Measurements from ENCODE around the gene CST8. TPM values are rescaled to one million over a fixed set of nuclear protein-coding genes. Genes with fewer than 3 reads are reported as not detected.

The CST8 gene
- total RNA-seq, 1 experiment from 2014 or later: not detected

DNA sequence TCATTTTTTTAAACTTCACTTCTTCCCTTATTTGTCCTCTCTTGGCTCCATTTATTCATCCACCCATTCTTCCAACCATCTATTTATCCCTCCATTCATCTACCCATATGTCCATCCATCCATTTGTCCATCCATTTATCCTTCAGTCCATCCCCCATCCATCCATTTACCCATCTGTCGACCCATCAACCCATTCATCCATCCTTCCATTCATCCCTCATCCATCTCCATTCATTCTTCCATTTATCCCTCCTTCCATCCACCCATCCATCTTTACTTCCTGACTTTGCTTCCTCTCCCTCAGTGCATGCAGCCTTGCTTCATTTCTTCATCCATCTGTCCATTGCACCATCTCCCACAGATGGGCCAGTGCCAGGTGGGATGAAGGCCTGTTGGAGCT, 40.0 kb upstream of the CST8 start:
- Mint-ChIP-seq H3K27me3 (ENCODE audit: insufficient read depth, unreplicated experiment) (no peaks in the 10 kb centered on the region), H3K4me3 (ENCODE audit: unreplicated experiment) (no peak overlapping the region), H3K9me3 (ENCODE audit: unreplicated experiment) (no peaks in the 10 kb centered on the region), H3K27ac (ENCODE audit: low read depth, unreplicated experiment) (no peak overlapping the region), H3K4me1 (ENCODE audit: insufficient read depth, unreplicated experiment) (peaks cover 7% of the 10 kb centered on the region), H3K36me3 (ENCODE audit: insufficient read depth, unreplicated experiment) (no peaks in the 10 kb centered on the region)
- TF ChIP-seq, protein P1, sequence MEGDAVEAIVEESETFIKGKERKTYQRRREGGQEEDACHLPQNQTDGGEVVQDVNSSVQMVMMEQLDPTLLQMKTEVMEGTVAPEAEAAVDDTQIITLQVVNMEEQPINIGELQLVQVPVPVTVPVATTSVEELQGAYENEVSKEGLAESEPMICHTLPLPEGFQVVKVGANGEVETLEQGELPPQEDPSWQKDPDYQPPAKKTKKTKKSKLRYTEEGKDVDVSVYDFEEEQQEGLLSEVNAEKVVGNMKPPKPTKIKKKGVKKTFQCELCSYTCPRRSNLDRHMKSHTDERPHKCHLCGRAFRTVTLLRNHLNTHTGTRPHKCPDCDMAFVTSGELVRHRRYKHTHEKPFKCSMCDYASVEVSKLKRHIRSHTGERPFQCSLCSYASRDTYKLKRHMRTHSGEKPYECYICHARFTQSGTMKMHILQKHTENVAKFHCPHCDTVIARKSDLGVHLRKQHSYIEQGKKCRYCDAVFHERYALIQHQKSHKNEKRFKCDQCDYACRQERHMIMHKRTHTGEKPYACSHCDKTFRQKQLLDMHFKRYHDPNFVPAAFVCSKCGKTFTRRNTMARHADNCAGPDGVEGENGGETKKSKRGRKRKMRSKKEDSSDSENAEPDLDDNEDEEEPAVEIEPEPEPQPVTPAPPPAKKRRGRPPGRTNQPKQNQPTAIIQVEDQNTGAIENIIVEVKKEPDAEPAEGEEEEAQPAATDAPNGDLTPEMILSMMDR (IDR thresholded peaks at IDR 0.05; ENCODE audit: unreplicated experiment): no peak
- BruUV-seq (replicated peaks): no TSS peak
- intact Hi-C loops (cut with micrococcal nuclease): no loop called here
- POLR2A ChIA-PET: no interaction called here
- CTCF ChIA-PET: interaction anchor here (1.2 to 4.2 kb wide), 2 partner anchors 8 to 149 kb away, joined by 6 to 28 read pairs; no protein-coding TSS in a partner anchor
- DNase-seq (ENCODE audit: unreplicated experiment): no peak

DNA sequence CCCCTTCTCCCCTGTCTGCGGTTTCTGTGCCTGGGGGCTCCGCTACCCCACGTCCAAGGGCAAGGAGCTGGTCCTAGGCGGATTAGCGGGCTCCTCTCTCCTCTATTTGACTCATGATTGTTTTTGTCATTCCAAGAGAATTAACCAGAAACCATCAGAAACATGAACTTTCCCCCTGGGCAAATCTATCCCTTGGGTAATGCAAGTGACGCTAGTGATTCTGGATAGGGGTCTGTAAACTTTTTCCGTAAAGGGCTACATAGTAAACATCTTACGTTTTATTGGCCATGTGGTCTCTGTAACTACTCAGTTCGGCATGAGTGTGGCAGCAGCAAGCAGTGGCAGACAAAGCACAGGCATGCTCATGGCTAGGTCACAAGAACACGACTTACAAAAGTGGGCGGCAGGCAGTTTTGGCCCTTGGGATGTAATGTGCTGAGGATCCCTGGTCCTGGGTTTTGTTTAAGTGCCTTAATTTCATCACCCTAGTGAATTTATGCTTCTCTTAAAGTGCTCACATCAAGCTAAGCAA, 38.9 kb upstream of the CST8 start:
- DNase-seq (ENCODE audit: unreplicated experiment): no peak
- H3K4me1 Mint-ChIP-seq (ENCODE audit: insufficient read depth, unreplicated experiment): no peaks in the 10 kb centered on the region
- no peaks in the 10 kb centered on the region for H3K36me3 Mint-ChIP-seq (ENCODE audit: insufficient read depth, unreplicated experiment)
- ChIA-PET POLR2A (interaction anchor here (0.7 kb wide), 1 partner anchor 119 kb away, joined by 3 read pairs; no protein-coding TSS in a partner anchor), CTCF (interaction anchor here (0.6 to 4.2 kb wide), 5 partner anchors 10 to 1713 kb away, joined by 3 to 28 read pairs (median 6); no protein-coding TSS in a partner anchor)
- BruUV-seq (replicated peaks): no TSS peak
- TF ChIP-seq, protein P1 (IDR thresholded peaks at IDR 0.05; ENCODE audit: unreplicated experiment): no peak
- H3K27ac Mint-ChIP-seq (ENCODE audit: low read depth, unreplicated experiment): no peak overlapping the region
- H3K27me3 Mint-ChIP-seq (ENCODE audit: insufficient read depth, unreplicated experiment): no peaks in the 10 kb centered on the region
- intact Hi-C loops (cut with micrococcal nuclease): no loop called here
- H3K9me3 Mint-ChIP-seq (ENCODE audit: unreplicated experiment): no peaks in the 10 kb centered on the region
- H3K4me3 Mint-ChIP-seq (ENCODE audit: unreplicated experiment): no peak overlapping the region

DNA sequence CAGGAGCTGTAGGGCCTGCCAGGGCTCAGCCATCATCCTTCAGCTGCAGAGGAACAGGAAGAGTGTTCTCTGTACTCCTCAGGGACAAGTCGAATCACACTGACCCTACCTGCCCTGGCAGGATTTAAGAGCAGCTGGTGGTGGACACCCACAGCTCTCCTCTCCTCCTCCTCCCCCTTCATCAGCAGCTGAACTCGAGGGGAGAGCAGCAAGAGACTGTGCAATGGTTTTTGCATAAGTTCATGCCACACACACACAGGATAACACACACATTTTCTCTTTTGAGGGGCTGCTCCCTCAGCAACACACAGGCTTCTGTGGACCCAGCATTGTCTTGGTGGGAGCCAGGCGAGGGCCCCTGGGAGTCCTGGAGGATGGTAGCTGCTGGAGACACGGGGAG, 38.1 kb upstream of the CST8 start, which contains the start of gene CST11:
CST11 (minus strand) TSS at position 101 of the 400 bp plus-strand sequence; CDS start at position 36, 65 bp downstream.
- no peaks in the 10 kb centered on the region for H3K4me1 Mint-ChIP-seq (ENCODE audit: insufficient read depth, unreplicated experiment)
- intact Hi-C loops (cut with micrococcal nuclease): no loop called here
- CTCF ChIA-PET: interaction anchor here (0.6 to 4.2 kb wide), 3 partner anchors 10 to 353 kb away, joined by 3 to 28 read pairs (median 13); no protein-coding TSS in a partner anchor

More for the DNA sequence above, 38.1 kb upstream of the CST8 start, which contains the start of gene CST11:
- no peak within 1 kb of the TSS for H3K4me3 Mint-ChIP-seq (ENCODE audit: unreplicated experiment)
- no peak for DNase-seq (ENCODE audit: unreplicated experiment)
- H3K9me3 Mint-ChIP-seq (ENCODE audit: unreplicated experiment): no peaks in the 10 kb centered on the region
- H3K27me3 Mint-ChIP-seq (ENCODE audit: insufficient read depth, unreplicated experiment): no peaks in the 10 kb centered on the region
- TF ChIP-seq, protein P1 (IDR thresholded peaks at IDR 0.05; ENCODE audit: unreplicated experiment): no peak
- no peaks in the 10 kb centered on the region for H3K36me3 Mint-ChIP-seq (ENCODE audit: insufficient read depth, unreplicated experiment)
- H3K27ac Mint-ChIP-seq (ENCODE audit: low read depth, unreplicated experiment): no peak within 1 kb of the TSS
- BruUV-seq (replicated peaks): no TSS peak
- POLR2A ChIA-PET: no interaction called here

Data from MCF 10A (cell line).